PC-9 (cell line): ENCODE data around the gene RICTOR.

Experiments used
- EZH2 ChIP-seq: fragments of 200-600 bp; sonication (generic); IDR thresholded peaks from 2 replicates; pipeline ENCODE4 v1.8.0; 2017; ENCODE audit warnings: antibody characterized with exemption, low read depth
- TF ChIP-seq, protein P1 (sequence below): fragments of 200-600 bp; sonication (generic); conservative IDR thresholded peaks from 2 replicates; pipeline ENCODE4 v1.6.1; 2017; ENCODE audit warnings: mixed run types, antibody characterized with exemption, mild to moderate bottlenecking, moderate library complexity

DNA sequence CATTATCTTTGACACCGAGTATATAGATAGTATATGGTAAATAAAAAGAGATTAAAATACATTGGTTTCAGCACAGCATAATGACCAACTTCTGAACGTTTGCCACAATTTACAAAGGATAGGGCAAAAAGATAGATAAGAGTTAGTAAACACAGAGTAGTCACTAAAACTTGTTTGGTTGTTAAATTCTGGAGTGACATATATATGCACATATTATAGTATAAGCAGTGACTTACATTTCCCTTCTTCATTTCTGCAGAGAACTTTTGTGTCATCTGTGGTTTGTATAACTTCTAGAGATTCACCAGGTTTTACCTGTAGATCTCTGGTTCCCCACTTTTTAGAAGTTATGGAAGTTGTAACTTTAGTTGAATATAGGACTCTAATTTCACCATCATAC is 44.4 kb upstream of the RICTOR start:
- TF ChIP-seq, protein P1, sequence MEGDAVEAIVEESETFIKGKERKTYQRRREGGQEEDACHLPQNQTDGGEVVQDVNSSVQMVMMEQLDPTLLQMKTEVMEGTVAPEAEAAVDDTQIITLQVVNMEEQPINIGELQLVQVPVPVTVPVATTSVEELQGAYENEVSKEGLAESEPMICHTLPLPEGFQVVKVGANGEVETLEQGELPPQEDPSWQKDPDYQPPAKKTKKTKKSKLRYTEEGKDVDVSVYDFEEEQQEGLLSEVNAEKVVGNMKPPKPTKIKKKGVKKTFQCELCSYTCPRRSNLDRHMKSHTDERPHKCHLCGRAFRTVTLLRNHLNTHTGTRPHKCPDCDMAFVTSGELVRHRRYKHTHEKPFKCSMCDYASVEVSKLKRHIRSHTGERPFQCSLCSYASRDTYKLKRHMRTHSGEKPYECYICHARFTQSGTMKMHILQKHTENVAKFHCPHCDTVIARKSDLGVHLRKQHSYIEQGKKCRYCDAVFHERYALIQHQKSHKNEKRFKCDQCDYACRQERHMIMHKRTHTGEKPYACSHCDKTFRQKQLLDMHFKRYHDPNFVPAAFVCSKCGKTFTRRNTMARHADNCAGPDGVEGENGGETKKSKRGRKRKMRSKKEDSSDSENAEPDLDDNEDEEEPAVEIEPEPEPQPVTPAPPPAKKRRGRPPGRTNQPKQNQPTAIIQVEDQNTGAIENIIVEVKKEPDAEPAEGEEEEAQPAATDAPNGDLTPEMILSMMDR, result no peak
- no peak for TF ChIP-seq EZH2
